HEK293 (cell line): ENCODE data around the gene LAG3.

ENCODE experiments used
- CTCF ChIA-PET: fragments of 350-600 bp; formaldehyde crosslinking; extraction: SDS; loops from one replicate; lab custom pipeline; 2021; ENCODE audit warnings: antibody characterized with exemption; lab: Yijun Ruan, JAX
- POLR2A ChIA-PET: fragments of 300-600 bp; formaldehyde crosslinking; extraction: SDS; loops from one replicate; lab custom pipeline; 2020; ENCODE audit warnings: antibody characterized with exemption, inconsistent platforms; lab: Yijun Ruan, JAX
- H3K27ac ChIP-seq: fragments of 200-500 bp; sonication (Bioruptor generic); 2 replicates; pipeline ENCODE4 v1.5.1; 2014; ENCODE audit warnings: low read depth, low read length, control low read depth, inconsistent platforms; ENCODE audit errors: extremely low read depth
- H3K36me3 ChIP-seq, 2 experiments: fragments of 200-500 bp in 1 of 2; sonication (Bioruptor generic) in 1 of 2; 1 replicate in 1 of 2; 2 replicates in 1 of 2; pipeline ENCODE4 v1.5.1; 2014 to 2017; ENCODE audit warnings: inconsistent platforms in 2 of 2, low read length in 2 of 2; ENCODE audit not compliant: control insufficient read depth in 2 of 2, insufficient read depth in 1 of 2
- H3K4me1 ChIP-seq: fragments of 200-500 bp; sonication (Bioruptor generic); 2 replicates; pipeline ENCODE4 v1.5.1; 2014; ENCODE audit warnings: mild to moderate bottlenecking, low read length, inconsistent platforms; ENCODE audit not compliant: control insufficient read depth, insufficient read depth
- H3K4me3 ChIP-seq: 2 replicates; pipeline ENCODE4 v1.5.1; 2011; ENCODE audit warnings: low read depth, mild to moderate bottlenecking, control low read depth, low read length, moderate library complexity
- H3K9me3 ChIP-seq: fragments of 200-500 bp; sonication (Bioruptor generic); 2 replicates; pipeline ENCODE4 v1.5.1; 2014; ENCODE audit warnings: low read depth, low read length, inconsistent platforms; ENCODE audit not compliant: control insufficient read depth, insufficient read depth
- GLIS2 ChIP-seq: fragments of 450-650 bp; formaldehyde crosslinking; IDR thresholded peaks from 2 replicates; pipeline ENCODE4 v1.5.1; 2016; ENCODE audit warnings: missing biosample characterization, missing genetic modification characterization
- MZF1 ChIP-seq: fragments of 450-650 bp; formaldehyde crosslinking; IDR thresholded peaks from 2 replicates; pipeline ENCODE4 v1.5.1; 2017; ENCODE audit warnings: missing biosample characterization, missing genetic modification characterization, borderline replicate concordance
- PRDM10 ChIP-seq: fragments of 450-650 bp; formaldehyde crosslinking; IDR thresholded peaks from 2 replicates; pipeline ENCODE4 v1.5.1; 2016; ENCODE audit warnings: missing biosample characterization, missing genetic modification characterization
- ZNF132 ChIP-seq: fragments of 450-650 bp; formaldehyde crosslinking; IDR thresholded peaks from 2 replicates; pipeline ENCODE4 v1.5.1; 2017; ENCODE audit warnings: missing biosample characterization, missing genetic modification characterization, borderline replicate concordance
- ZNF138 ChIP-seq: fragments of 450-650 bp; formaldehyde crosslinking; IDR thresholded peaks from 2 replicates; pipeline ENCODE4 v1.5.1; 2016; ENCODE audit warnings: missing biosample characterization, missing genetic modification characterization, borderline replicate concordance
- ZNF169 ChIP-seq: fragments of 450-650 bp; formaldehyde crosslinking; IDR thresholded peaks from 2 replicates; pipeline ENCODE4 v1.5.1; 2016; ENCODE audit warnings: missing biosample characterization, missing genetic modification characterization
- ZNF248 ChIP-seq: fragments of 450-650 bp; formaldehyde crosslinking; IDR thresholded peaks from 2 replicates; pipeline ENCODE4 v1.5.1; 2017; ENCODE audit warnings: missing biosample characterization, missing genetic modification characterization
- ZNF555 ChIP-seq: fragments of 450-650 bp; formaldehyde crosslinking; conservative IDR thresholded peaks from 2 replicates; pipeline ENCODE4 v1.5.1; 2017; ENCODE audit warnings: missing biosample characterization, mild to moderate bottlenecking, missing genetic modification characterization, inconsistent platforms
- ZNF610 ChIP-seq: fragments of 450-650 bp; formaldehyde crosslinking; IDR thresholded peaks from 2 replicates; pipeline ENCODE4 v1.5.1; 2016; ENCODE audit warnings: missing biosample characterization, missing genetic modification characterization, borderline replicate concordance
- ZNF621 ChIP-seq: fragments of 450-650 bp; formaldehyde crosslinking; IDR thresholded peaks from 2 replicates; pipeline ENCODE4 v1.5.1; 2017; ENCODE audit warnings: missing biosample characterization, missing genetic modification characterization
- ZNF707 ChIP-seq: fragments of 450-650 bp; formaldehyde crosslinking; IDR thresholded peaks from 2 replicates; pipeline ENCODE4 v1.5.1; 2016; ENCODE audit warnings: missing biosample characterization, missing genetic modification characterization
- ZNF76 ChIP-seq: fragments of 450-650 bp; formaldehyde crosslinking; IDR thresholded peaks from 2 replicates; pipeline ENCODE4; 2016; ENCODE audit warnings: low read depth, missing biosample characterization, missing genetic modification characterization, borderline replicate concordance
- TF ChIP-seq, protein P1 (sequence below): fragments of 450-650 bp; formaldehyde crosslinking; IDR thresholded peaks from 2 replicates; pipeline ENCODE4; 2016; ENCODE audit warnings: missing biosample characterization, missing genetic modification characterization
- TF ChIP-seq, protein P2 (sequence below): fragments of 450-650 bp; formaldehyde crosslinking; IDR thresholded peaks from 2 replicates; pipeline ENCODE4 v1.5.1; 2016; ENCODE audit warnings: missing biosample characterization, missing genetic modification characterization
- TF ChIP-seq, protein P3 (sequence below): fragments of 450-650 bp; formaldehyde crosslinking; IDR thresholded peaks from 2 replicates; pipeline ENCODE4 v1.5.1; 2016; ENCODE audit warnings: missing biosample characterization, missing genetic modification characterization, borderline replicate concordance

Gene LAG3

GRCh38 chr12:6826125-6826733 lies 53.9 kb downstream of the LAG3 start:
- Histone ChIP-seq H3K36me3 (peaks cover 2 to 18% of the 10 kb centered on the region in 2 experiments; a peak in 1 of 3 replicates), H3K4me3 (no peak overlapping the region), H3K4me1 (peaks cover under 1% of the 10 kb centered on the region; the same call in 1 of the 2 replicates), H3K9me3 (no peaks in the 10 kb centered on the region)
- CTCF ChIA-PET = interaction anchor here (0.7 to 8.1 kb wide), 23 partner anchors 8 to 274 kb away, joined by 3 to 116 read pairs (median 6); partner anchors contain the start of genes CDCA3, GNB3, LPAR5 and MLF2
- TF ChIP-seq ZNF76 (tag by site-specific recombination) (no peak), ZNF138 (tag by site-specific recombination) (no peak), MZF1 (tag by site-specific recombination) (no peak), ZNF707 (tag by site-specific recombination) (no peak), PRDM10 (tag by site-specific recombination) (no peak), ZNF169 (tag by site-specific recombination) (no peak), ZNF132 (tag by site-specific recombination) (no peak), ZNF621 (no peak), ZNF555 (tag by site-specific recombination) (no peak)
- TF ChIP-seq, protein P1, sequence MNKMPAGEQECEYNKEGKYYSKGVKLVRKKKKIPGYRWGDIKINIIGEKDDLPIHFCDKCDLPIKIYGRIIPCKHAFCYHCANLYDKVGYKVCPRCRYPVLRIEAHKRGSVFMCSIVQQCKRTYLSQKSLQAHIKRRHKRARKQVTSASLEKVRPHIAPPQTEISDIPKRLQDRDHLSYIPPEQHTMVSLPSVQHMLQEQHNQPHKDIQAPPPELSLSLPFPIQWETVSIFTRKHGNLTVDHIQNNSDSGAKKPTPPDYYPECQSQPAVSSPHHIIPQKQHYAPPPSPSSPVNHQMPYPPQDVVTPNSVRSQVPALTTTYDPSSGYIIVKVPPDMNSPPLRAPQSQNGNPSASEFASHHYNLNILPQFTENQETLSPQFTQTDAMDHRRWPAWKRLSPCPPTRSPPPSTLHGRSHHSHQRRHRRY = no peak
- TF ChIP-seq, all 188 proteins: peak for 0
- POLR2A ChIA-PET = interaction anchor here (0.5 to 1.5 kb wide), 3 partner anchors 19 to 137 kb away, joined by 3 to 7 read pairs (median 6); partner anchors contain the start of genes CDCA3 and ZNF384
- no peak overlapping the region for H3K27ac ChIP-seq

DNA sequence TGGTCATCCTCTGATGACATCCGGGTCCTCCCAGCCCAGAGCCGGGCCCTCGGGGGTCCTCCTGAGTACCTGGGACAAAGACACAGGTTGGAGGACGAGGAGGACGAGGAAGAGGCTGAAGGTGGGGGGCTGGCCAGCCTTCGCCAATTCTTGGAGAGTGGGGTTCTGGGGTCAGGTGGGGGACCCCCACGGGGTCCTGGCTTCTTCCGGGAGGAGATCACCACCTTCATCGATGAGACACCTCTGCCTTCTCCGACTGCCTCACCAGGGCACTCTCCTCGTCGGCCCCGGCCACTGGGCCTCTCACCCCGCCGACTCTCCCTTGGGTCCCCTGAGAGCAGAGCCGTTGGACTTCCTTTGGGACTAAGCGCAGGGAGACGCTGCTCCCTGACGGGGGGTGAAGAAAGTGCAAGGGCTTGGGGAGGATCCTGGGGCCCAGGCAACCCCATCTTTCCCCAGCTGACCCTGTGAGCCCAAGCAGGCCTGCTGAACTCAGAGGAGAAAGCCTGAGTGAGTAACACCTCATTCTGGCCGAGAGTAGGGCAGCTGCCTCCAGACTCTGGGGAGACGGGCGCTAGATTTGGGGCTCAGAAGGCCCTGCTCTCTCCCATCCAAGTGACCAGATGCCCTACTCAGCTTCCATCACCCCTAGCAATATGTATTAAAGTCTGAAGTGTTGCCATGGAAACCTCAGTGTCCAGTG lies 54.6 kb downstream of the LAG3 start:
- no peak overlapping the region for H3K4me3 ChIP-seq
- H3K4me1 ChIP-seq = no peaks in the 10 kb centered on the region
- no peaks in the 10 kb centered on the region for H3K9me3 ChIP-seq
- peaks cover 3 to 25% of the 10 kb centered on the region in 2 experiments; a peak in 1 of 3 replicates for H3K36me3 ChIP-seq
- CTCF ChIA-PET = interaction anchor here (0.7 to 8.1 kb wide), 14 partner anchors 16 to 459 kb away, joined by 3 to 116 read pairs (median 5); partner anchors contain the start of genes CDCA3, MLF2, TPI1 and USP5
- no peak for TF ChIP-seq ZNF248 (tag by site-specific recombination)
- TF ChIP-seq, protein P2, sequence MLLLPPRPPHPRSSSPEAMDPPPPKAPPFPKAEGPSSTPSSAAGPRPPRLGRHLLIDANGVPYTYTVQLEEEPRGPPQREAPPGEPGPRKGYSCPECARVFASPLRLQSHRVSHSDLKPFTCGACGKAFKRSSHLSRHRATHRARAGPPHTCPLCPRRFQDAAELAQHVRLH = no peak
- TF ChIP-seq GLIS2 (tag by site-specific recombination) = 0 out of 2 replicates have a peak, but pooled peaks have one; percentile 12
- TF ChIP-seq, protein P3, sequence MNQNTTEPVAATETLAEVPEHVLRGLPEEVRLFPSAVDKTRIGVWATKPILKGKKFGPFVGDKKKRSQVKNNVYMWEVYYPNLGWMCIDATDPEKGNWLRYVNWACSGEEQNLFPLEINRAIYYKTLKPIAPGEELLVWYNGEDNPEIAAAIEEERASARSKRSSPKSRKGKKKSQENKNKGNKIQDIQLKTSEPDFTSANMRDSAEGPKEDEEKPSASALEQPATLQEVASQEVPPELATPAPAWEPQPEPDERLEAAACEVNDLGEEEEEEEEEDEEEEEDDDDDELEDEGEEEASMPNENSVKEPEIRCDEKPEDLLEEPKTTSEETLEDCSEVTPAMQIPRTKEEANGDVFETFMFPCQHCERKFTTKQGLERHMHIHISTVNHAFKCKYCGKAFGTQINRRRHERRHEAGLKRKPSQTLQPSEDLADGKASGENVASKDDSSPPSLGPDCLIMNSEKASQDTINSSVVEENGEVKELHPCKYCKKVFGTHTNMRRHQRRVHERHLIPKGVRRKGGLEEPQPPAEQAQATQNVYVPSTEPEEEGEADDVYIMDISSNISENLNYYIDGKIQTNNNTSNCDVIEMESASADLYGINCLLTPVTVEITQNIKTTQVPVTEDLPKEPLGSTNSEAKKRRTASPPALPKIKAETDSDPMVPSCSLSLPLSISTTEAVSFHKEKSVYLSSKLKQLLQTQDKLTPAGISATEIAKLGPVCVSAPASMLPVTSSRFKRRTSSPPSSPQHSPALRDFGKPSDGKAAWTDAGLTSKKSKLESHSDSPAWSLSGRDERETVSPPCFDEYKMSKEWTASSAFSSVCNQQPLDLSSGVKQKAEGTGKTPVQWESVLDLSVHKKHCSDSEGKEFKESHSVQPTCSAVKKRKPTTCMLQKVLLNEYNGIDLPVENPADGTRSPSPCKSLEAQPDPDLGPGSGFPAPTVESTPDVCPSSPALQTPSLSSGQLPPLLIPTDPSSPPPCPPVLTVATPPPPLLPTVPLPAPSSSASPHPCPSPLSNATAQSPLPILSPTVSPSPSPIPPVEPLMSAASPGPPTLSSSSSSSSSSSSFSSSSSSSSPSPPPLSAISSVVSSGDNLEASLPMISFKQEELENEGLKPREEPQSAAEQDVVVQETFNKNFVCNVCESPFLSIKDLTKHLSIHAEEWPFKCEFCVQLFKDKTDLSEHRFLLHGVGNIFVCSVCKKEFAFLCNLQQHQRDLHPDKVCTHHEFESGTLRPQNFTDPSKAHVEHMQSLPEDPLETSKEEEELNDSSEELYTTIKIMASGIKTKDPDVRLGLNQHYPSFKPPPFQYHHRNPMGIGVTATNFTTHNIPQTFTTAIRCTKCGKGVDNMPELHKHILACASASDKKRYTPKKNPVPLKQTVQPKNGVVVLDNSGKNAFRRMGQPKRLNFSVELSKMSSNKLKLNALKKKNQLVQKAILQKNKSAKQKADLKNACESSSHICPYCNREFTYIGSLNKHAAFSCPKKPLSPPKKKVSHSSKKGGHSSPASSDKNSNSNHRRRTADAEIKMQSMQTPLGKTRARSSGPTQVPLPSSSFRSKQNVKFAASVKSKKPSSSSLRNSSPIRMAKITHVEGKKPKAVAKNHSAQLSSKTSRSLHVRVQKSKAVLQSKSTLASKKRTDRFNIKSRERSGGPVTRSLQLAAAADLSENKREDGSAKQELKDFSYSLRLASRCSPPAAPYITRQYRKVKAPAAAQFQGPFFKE (tag by site-specific recombination) = 0 out of 2 replicates have a peak, but pooled peaks have one; percentile 67
- no peak for TF ChIP-seq ZNF610 (tag by site-specific recombination)
- H3K27ac ChIP-seq = no peak overlapping the region; the same call in 1 of the 2 replicates
- POLR2A ChIA-PET = interaction anchor here (0.5 to 6.0 kb wide), 7 partner anchors 19 to 138 kb away, joined by 3 to 55 read pairs (median 6); partner anchors contain the start of genes CDCA3, COPS7A, MLF2 and SPSB2
